Endothelial cell of umbilical vein (primary cell): ENCODE measurements around the gene TMEM131. TPM values are rescaled to one million over a fixed set of nuclear protein-coding genes. Genes with fewer than 3 reads are reported as not detected.

ENCODE experiments used
- BruUV-seq: library from RNA; stranded (reverse); fragments of 400-500 nt; replicated peaks from 2 replicates; lab custom pipeline; 2021; lab: Mats Ljungman, UMichigan
- CTCF ChIA-PET: fragments of 300-600, 350-600 bp; sonication (Branson Sonifier 250); formaldehyde crosslinking; loops from one replicate; lab custom pipeline; 2021; ENCODE audit warnings: antibody characterized with exemption, inconsistent platforms; lab: Charles Lee
- POLR2A ChIA-PET: fragments of 300-600, 350-600 bp; sonication (Branson Sonifier 250); formaldehyde crosslinking; loops from one replicate; lab custom pipeline; 2021; ENCODE audit warnings: antibody characterized with exemption, inconsistent platforms; lab: Charles Lee
- DNase-seq: peaks from one replicate; pipeline ENCODE4 v3.0.0-alpha.2; 2011; ENCODE audit warnings: low read depth, low spot score
- FAIRE-seq: peaks from 2 replicates; lab custom pipeline; 2011; peaks lifted over from hg19 to GRCh38; lab: Jason Lieb, UNC
- H2AFZ ChIP-seq: 2 replicates; pipeline ENCODE4 v1.6.0; 2012; ENCODE audit warnings: low read depth, low read length, control low read depth, inconsistent platforms
- H3K27ac ChIP-seq: 2 replicates; pipeline ENCODE4 v1.5.1; 2011; ENCODE audit warnings: low read depth, mild to moderate bottlenecking, control low read depth, low read length, moderate library complexity; ENCODE audit not compliant: insufficient read depth
- H3K27me3 ChIP-seq, 2 experiments: 2 replicates each; pipeline versions ENCODE4 v1.6.0 to v1.6.1; 2011; ENCODE audit warnings: low read length in 2 of 2, mixed read lengths in 1 of 2; ENCODE audit not compliant: control insufficient read depth in 2 of 2, insufficient read depth in 2 of 2
- H3K36me3 ChIP-seq, 2 experiments: 2 replicates in 1 of 2; 3 replicates in 1 of 2; pipeline ENCODE4 v1.5.1; 2011; ENCODE audit warnings: low read length in 2 of 2, mild to moderate bottlenecking in 1 of 2, moderate library complexity in 1 of 2; ENCODE audit not compliant: control insufficient read depth in 2 of 2, insufficient read depth in 2 of 2; ENCODE audit errors: extremely low read depth in 1 of 2
- H3K4me1 ChIP-seq: 3 replicates; pipeline ENCODE4 v1.5.1; 2011; ENCODE audit warnings: mild to moderate bottlenecking, low read length; ENCODE audit not compliant: control insufficient read depth, insufficient read depth; ENCODE audit errors: extremely low read depth
- H3K4me2 ChIP-seq: 2 replicates; pipeline ENCODE4 v1.6.1; 2011; ENCODE audit warnings: low read length, control low read depth, mixed read lengths; ENCODE audit not compliant: insufficient read depth
- H3K4me3 ChIP-seq, 3 experiments: fragments of 200-600 bp in 1 of 3; sonication (generic), shearing (Covaris generic) in 1 of 3; replicated peaks in 1 of 3; 2 replicates each; pipeline ENCODE4 v1.5.1; 2011 to 2016; ENCODE audit warnings: control low read depth in 3 of 3, low read length in 3 of 3, mild to moderate bottlenecking in 2 of 3, inconsistent platforms in 1 of 3, low read depth in 1 of 3, moderate library complexity in 1 of 3; ENCODE audit not compliant: insufficient read depth in 1 of 3
- H3K79me2 ChIP-seq: 2 replicates; pipeline ENCODE4 v1.6.0; 2012; ENCODE audit warnings: low read length, inconsistent platforms; ENCODE audit not compliant: control insufficient read depth, insufficient read depth
- H3K9ac ChIP-seq: replicated peaks from 2 replicates; pipeline ENCODE3; 2011; ENCODE audit warnings: low read length, control low read depth; ENCODE audit not compliant: insufficient read depth; ENCODE audit errors: extremely low read depth
- H3K9me1 ChIP-seq: replicated peaks from 3 replicates; pipeline ENCODE4 v1.6.0; 2011; ENCODE audit warnings: mild to moderate bottlenecking, low read length; ENCODE audit not compliant: control insufficient read depth, insufficient read depth; ENCODE audit errors: extremely low read depth
- H3K9me3 ChIP-seq: replicated peaks from 2 replicates; pipeline ENCODE4 v1.5.1; 2012; ENCODE audit warnings: low read length, inconsistent platforms; ENCODE audit not compliant: control insufficient read depth, insufficient read depth
- H4K20me1 ChIP-seq: replicated peaks from 2 replicates; pipeline ENCODE3; 2011; ENCODE audit warnings: mild to moderate bottlenecking, low read length; ENCODE audit not compliant: control insufficient read depth, insufficient read depth; ENCODE audit errors: extremely low read depth
- EZH2 ChIP-seq: IDR thresholded peaks from 2 replicates; pipeline ENCODE4 v1.6.1; 2012; ENCODE audit warnings: borderline replicate concordance, low read depth, mild to moderate bottlenecking, moderate library complexity, low read length, inconsistent platforms; ENCODE audit not compliant: severe bottlenecking
- FOS ChIP-seq: IDR thresholded peaks from 2 replicates; pipeline ENCODE4 v1.6.1; 2011; ENCODE audit warnings: mild to moderate bottlenecking, low read length, moderate library complexity, borderline replicate concordance; ENCODE audit not compliant: insufficient read depth
- GATA2 ChIP-seq: IDR thresholded peaks from 2 replicates; pipeline ENCODE4 v1.7.0; 2011; ENCODE audit warnings: low read depth, mild to moderate bottlenecking, moderate library complexity, mixed read lengths, low read length; ENCODE audit not compliant: insufficient read length, insufficient read depth
- JUN ChIP-seq: IDR thresholded peaks from 2 replicates; pipeline ENCODE4 v1.6.1; 2011; ENCODE audit warnings: borderline replicate concordance, low read depth; ENCODE audit not compliant: insufficient read length, insufficient read depth
- MAX ChIP-seq: IDR thresholded peaks from 2 replicates; pipeline ENCODE4 v1.6.1; 2011; ENCODE audit not compliant: insufficient read depth, insufficient read length
- MYC ChIP-seq: IDR thresholded peaks from one replicate; pipeline ENCODE4 v1.6.1; 2011; ENCODE audit warnings: mild to moderate bottlenecking, low read depth, low read length
- POLR2A ChIP-seq: IDR thresholded peaks from 2 replicates; pipeline ENCODE4 v1.6.1; 2012; ENCODE audit warnings: low read depth, mild to moderate bottlenecking, control low read depth, low read length
- POLR2AphosphoS5 ChIP-seq: IDR thresholded peaks from 2 replicates; pipeline ENCODE4 v1.6.1; 2012; ENCODE audit warnings: low read depth, mild to moderate bottlenecking, control low read depth, low read length, moderate library complexity; ENCODE audit not compliant: insufficient read depth
- dilution Hi-C: fragments of 300-500 bp; cut with MboI; formaldehyde crosslinking; loops from one replicate; pipeline ENCODE4 v1.15.0; 2019; ENCODE audit warnings: low sequenced_read_pairs; ENCODE audit not compliant: extremely low pct_ligation_motif_present
- intact Hi-C: fragments of 100-400 bp; cut with micrococcal nuclease; formaldehyde crosslinking; loops from one replicate; pipeline ENCODE4 v1.10.0; 2022
- polyA plus RNA-seq, 4 experiments: library from polyadenylated mRNA; depleted of rRNA in 3 of 4; stranded (reverse) in 3 of 4; unstranded in 1 of 4; fragments of >200 nt; gene quantifications; 2 replicates each; pipeline versions ENCODE4 v1.2.1 to v1.2.3, GENCODE V29; 2011 to 2012; ENCODE audit warnings: missing spikeins in 1 of 4
- total RNA-seq: library from RNA; stranded (reverse); gene quantifications from 2 replicates; pipeline ENCODE4 v1.2.3, GENCODE V29; 2021
- TF ChIP-seq, protein P1 (sequence below), 2 donors: IDR thresholded peaks; 1 replicate in 1 of 2; 2 replicates in 1 of 2; pipeline ENCODE4 v1.5.1; 2011; ENCODE audit warnings: low read length in 2 of 2, mild to moderate bottlenecking in 2 of 2, moderate library complexity in 2 of 2, control low read depth in 1 of 2, inconsistent platforms in 1 of 2, low read depth in 1 of 2; ENCODE audit not compliant: insufficient read depth in 1 of 2; ENCODE audit errors: extremely low read depth in 1 of 2

TMEM131 gene
- total and polyA plus RNA-seq, 2 donors (not counting 3 experiments of a cell fraction or from before 2014, with no cell fraction given), result 12.2 to 28.6 TPM

DNA sequence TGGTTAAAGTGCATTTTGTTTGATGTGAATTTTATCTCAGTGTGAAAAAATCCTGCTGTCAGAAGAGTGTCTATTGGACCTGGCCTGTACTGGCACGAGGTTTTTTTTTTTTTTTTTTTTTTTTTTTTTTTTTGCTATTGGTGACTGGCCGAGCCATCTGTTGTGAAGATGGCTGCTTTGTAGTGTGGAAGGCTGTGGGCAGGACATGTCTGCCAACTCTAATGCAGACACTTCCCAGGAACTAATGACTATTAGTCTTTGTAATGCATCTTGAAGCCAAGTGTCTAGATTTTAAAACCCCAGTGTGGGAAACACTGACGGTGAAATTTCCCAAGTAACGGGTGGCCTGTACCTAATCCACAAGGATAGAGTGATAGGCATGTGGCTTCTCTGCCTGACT is 248.0 kb downstream of the TMEM131 start:
- no peak for TF ChIP-seq JUN
- TF ChIP-seq MYC, result no peak
- no peak for TF ChIP-seq GATA2
- no peak for TF ChIP-seq MAX
- TF ChIP-seq POLR2AphosphoS5, result no peak
- no peak for TF ChIP-seq EZH2
- no peak for TF ChIP-seq POLR2A
- TF ChIP-seq FOS, result no peak
- TF ChIP-seq, protein P1, sequence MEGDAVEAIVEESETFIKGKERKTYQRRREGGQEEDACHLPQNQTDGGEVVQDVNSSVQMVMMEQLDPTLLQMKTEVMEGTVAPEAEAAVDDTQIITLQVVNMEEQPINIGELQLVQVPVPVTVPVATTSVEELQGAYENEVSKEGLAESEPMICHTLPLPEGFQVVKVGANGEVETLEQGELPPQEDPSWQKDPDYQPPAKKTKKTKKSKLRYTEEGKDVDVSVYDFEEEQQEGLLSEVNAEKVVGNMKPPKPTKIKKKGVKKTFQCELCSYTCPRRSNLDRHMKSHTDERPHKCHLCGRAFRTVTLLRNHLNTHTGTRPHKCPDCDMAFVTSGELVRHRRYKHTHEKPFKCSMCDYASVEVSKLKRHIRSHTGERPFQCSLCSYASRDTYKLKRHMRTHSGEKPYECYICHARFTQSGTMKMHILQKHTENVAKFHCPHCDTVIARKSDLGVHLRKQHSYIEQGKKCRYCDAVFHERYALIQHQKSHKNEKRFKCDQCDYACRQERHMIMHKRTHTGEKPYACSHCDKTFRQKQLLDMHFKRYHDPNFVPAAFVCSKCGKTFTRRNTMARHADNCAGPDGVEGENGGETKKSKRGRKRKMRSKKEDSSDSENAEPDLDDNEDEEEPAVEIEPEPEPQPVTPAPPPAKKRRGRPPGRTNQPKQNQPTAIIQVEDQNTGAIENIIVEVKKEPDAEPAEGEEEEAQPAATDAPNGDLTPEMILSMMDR (IDR thresholded peaks at IDR 0.05; ENCODE audit: extremely low read depth in 1 of 2, insufficient read depth in 1 of 2, low read depth in 1 of 2, low read length in 2 of 2), result no peak
- no peaks in the 10 kb centered on the region for H3K4me1 ChIP-seq
- H3K27ac ChIP-seq, result no peak overlapping the region
- H3K9ac ChIP-seq, result no peak overlapping the region
- no peak overlapping the region for H3K4me3 ChIP-seq
- no peaks in the 10 kb centered on the region for H3K9me1 ChIP-seq
- H2AFZ ChIP-seq, result no peak overlapping the region
- H3K9me3 ChIP-seq, result no peaks in the 10 kb centered on the region
- BruUV-seq, result no TSS peak
- ChIA-PET POLR2A (no interaction called here), CTCF (interaction anchor here (1.3 kb wide), 1 partner anchor 157 kb away, joined by 4 read pairs; no protein-coding TSS in a partner anchor)
- no peaks in the 10 kb centered on the region for H4K20me1 ChIP-seq
- H3K27me3 ChIP-seq, result no peaks in the 10 kb centered on the region
- no peaks in the 10 kb centered on the region for H3K79me2 ChIP-seq
- no peak for FAIRE-seq
- no peak for DNase-seq
- intact Hi-C loops, result loop anchor here (2.0 kb wide), 1 partner anchor 47 kb away; no protein-coding TSS in a partner anchor
- dilution Hi-C loops, result no loop called here
- no peak overlapping the region for H3K4me2 ChIP-seq
- no peaks in the 10 kb centered on the region for H3K36me3 ChIP-seq
